GM12874 (cell line): ENCODE data around the gene ZDHHC6.

Source experiments
- TF ChIP-seq, protein P1 (sequence below): IDR thresholded peaks from 2 replicates; pipeline ENCODE4 v1.5.1; 2011; ENCODE audit warnings: low read depth, mild to moderate bottlenecking, control low read depth, low read length, moderate library complexity; ENCODE audit not compliant: insufficient read depth

The ZDHHC6 gene

DNA sequence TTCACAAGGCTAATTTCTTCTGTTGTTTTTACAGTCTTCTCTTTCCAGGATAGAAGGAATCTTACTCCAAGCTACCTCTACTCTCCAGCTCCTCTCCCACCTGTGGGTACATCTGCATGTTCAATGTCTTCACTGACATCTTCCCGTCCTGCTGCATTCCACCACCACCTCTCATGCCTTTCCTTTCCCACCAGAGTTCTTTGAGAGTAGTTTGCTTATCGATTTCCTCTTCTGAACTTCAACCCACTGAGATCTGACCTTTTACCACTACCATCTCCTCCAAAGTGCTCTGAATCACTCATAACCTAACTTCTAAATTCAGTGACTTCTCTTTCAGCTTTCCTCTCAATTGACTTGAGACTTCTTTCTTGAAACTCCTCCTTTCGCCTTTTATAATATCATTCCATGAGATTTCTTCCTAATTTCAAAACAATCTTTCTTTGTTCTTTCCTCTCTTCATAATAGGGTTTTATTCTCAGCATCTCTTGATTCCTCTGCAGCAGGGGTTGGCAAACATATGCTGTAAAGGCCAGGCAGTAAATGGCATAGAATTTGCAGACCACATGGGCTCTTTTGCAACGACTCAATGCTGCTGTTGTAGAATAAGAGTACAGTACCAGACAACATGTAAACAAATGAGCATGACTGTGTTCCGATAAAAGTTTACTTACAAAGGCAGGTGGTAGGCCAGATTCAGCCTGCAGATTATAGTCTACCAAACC, 50.7 kb downstream of the ZDHHC6 start:
- TF ChIP-seq, protein P1, sequence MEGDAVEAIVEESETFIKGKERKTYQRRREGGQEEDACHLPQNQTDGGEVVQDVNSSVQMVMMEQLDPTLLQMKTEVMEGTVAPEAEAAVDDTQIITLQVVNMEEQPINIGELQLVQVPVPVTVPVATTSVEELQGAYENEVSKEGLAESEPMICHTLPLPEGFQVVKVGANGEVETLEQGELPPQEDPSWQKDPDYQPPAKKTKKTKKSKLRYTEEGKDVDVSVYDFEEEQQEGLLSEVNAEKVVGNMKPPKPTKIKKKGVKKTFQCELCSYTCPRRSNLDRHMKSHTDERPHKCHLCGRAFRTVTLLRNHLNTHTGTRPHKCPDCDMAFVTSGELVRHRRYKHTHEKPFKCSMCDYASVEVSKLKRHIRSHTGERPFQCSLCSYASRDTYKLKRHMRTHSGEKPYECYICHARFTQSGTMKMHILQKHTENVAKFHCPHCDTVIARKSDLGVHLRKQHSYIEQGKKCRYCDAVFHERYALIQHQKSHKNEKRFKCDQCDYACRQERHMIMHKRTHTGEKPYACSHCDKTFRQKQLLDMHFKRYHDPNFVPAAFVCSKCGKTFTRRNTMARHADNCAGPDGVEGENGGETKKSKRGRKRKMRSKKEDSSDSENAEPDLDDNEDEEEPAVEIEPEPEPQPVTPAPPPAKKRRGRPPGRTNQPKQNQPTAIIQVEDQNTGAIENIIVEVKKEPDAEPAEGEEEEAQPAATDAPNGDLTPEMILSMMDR, result no peak

DNA sequence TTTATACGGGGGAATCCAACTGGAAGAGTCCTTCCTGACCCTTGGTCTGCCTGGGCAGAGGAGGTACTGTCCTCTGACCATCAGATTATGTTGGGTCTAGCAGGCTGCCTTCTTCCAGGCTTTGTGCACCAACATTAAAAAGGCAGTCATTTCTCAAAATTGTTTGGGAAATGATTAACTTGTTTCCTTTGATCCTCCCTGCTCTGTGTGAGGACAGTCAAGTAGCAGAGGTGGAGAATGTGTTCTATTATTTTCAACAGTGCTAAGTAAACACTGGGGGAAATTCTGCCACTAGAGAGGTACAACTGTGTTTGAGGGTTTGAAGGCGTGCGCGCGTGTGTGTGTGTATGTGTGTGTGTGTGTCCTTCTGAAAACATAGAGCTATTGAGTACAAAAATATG, 52.2 kb downstream of the ZDHHC6 start:
- TF ChIP-seq, protein P1, result no peak

DNA sequence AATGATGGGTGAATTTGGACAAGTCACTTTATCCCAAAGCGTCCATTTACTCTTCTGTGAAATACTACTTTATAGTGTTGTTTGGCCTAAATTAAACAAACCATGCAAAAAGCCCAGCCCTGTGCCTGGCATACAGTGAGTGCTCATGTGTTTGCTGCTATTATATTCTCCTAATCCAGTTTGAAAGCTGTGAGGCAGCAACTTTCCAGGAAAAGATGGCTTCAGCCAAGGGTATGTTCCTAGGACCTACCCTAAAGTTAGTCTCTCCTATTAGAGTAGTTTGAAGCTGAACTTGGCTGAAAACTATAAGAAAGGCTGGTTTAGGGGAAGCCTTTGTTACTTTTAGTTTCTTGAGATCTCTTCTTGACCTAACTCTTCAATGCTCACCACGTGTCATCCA, 52.9 kb downstream of the ZDHHC6 start:
- TF ChIP-seq, protein P1, result no peak

DNA sequence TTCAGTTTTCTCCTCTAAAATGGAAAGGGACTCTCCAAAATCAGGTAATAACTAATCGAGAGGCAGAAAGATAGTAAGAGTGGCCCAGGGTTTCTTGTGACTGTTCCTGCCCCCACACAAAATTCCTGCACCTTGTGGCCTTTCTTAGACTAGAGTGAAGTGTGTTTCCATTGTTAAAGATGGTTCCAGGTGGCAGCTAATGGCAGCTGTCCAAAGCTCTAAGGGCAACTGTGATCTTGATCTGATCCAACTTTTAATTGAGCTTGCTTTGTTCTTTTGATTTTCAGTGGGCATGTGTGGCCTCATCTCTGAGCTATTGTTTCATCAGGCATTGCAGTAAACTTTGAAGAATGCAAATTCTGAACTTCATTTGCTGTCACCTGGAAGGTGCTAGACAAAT, 53.4 kb downstream of the ZDHHC6 start:
- TF ChIP-seq, protein P1, result no peak

DNA sequence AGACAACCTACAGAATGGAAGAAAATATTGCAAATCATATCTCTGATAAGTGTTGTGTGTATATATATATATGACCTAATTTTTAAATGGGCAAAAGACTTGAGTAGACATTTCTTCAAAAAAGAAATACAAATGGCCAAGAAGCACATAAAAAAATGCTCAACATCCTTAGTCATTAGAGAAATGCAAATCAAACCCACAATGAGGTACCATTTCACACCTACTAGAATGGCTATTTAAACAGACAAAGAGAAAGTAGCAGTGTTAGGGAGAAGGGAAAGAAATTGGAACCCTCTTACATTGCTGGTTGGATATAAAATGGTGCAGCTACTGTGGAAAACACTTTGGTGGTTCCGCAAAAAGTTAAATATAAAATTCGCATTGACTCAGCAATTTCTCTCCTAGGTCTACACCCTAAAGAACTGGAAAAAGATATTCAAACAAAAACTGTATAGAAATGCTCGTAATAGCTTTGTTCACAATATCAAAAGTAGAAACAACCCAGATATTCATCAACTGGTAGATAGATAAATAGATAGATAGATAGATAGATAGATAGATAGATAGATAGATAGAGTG, 56.5 kb downstream of the ZDHHC6 start:
- TF ChIP-seq, protein P1, result no peak

DNA sequence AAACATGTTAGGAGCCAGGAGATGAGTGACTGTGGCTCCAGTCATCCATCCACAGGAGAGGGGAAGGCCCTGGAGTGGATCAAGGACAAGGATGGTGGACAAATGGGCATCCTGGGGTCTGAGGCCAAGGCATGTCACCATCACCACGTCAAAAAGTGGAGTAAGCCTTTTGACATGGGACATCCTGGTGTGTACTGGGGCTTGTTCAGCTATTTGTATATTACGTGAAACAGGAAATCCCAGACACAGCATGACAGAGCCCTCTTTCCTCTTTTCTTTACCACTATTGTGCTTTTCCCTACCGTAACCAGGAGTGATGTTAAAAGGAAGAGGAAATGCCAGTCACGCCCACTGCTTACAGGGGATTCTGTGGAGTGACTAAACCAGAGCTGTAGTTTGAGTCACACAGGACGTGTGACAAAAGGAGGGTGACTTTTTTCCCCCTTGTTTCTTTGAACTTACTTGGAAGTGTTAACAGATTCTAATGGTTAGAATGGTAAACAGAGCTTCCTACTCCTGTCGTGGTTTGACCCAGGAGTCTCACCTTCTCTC, 57.4 kb downstream of the ZDHHC6 start:
- TF ChIP-seq, protein P1, result no peak

DNA sequence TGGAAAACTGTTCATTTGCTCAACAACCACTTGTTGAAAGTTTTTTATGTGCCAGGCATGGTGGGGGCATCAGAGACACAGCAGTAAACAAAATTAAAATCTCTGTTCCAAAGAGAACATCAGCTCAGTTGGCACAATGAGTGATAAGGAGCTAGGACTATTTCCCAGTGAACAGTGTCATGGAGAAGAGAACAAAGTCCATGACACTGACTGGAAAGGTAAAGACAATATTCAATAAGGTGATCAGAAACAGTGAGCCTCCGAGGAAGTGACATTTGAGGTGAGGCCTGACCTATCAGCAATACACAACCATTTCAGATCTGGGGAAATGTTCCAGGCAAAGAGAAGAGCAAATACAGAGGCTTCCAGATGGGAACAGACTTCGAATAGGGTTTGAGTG, 58.2 kb downstream of the ZDHHC6 start:
- TF ChIP-seq, protein P1, result no peak
